SH-SY5Y (cell line): ENCODE data around the gene RALGAPA2.

ENCODE experiments used
- GATA2 ChIP-seq: IDR thresholded peaks from 2 replicates; pipeline ENCODE4 v1.6.1; 2011; ENCODE audit warnings: mild to moderate bottlenecking, low read depth, low read length
- GATA3 ChIP-seq: IDR thresholded peaks from 2 replicates; pipeline ENCODE4 v1.6.1; 2011; ENCODE audit warnings: low read depth, mild to moderate bottlenecking, low read length, moderate library complexity

Gene RALGAPA2

DNA sequence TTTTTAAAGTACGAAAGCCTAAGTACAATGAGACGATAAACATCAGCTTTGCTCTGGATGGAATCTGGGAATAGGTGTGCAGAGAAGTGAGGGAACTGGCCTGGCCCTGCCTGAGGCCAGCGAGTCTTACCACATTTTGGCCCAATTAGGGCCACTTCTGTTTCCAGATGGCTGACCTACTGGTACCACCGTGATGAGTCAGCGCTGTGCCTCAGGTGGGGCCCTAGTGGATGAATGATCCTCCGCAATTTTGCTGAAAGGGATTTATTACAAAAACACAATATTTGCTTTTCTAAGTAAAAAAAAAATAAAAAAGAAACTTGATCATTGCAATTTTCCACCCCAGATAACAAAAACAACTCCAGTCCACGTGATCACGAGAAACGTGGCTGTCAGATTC, 322.1 kb downstream of the RALGAPA2 start:
- TF ChIP-seq GATA2: no peak
- TF ChIP-seq GATA3: no peak

DNA sequence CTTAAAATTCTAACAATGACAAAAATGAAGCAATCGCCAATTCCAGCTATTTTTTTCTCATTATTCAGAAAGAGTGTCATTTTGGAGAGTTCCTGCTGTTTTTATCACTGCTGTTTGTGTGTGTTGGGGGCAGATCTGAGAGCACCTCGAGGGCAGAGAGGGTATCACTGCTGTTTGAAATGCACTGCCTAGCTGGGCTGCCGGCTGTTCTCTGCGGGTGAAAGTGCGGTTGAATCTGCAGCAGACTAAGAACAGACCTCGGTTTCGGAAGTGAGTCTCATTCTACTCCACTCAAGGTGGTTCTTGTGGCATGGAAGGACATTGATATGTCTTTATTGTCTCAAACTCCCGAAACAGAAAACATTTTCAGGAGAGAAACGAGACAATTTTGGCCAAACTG, 326.3 kb downstream of the RALGAPA2 start:
- TF ChIP-seq GATA3 (no peak), GATA2 (no peak)

DNA sequence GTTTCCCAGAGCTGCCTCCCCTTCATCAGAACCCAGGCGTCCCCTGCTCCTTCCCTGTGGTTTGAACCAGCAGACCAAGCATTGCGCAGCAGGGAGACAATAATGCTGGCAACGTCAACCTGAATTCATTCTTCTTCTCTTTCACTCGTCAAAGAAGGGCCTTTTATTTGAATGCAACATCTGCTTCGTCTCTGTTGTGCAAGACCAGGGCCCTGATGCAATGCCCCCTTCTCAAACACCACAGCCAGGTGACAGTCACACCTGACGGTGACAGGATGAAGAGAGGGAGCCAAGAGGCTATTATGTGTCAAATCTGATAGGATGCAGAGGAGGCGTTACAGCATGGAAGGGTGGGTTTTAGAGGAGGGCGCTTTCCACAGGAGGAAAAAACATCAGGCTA, 336.6 kb downstream of the RALGAPA2 start:
- TF ChIP-seq GATA3 (no peak), GATA2 (no peak)

DNA sequence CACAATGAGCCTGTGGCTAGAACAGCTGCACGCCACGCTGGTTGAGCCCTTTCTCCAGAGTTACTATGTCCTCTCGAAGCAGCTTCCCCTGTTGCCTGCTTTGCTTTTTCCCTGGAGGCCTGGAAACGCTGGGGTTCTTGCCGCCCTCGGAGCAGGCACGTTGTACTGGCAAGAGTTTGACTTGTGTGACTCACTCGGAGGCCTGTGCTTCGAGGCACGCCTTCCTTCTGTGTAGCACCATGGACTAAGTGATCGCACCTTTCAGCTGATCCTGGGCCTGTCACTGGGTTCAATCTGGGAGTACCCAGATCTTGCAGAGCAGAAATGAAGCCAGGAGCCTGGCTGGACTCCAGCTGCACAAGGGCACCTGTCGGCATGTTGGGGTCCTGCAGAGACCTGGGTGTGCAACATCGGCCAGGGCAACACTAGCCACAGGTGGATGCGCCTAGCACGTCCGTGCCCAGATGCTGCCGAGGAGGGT, 339.3 kb downstream of the RALGAPA2 start:
- no peak for TF ChIP-seq GATA2
- no peak for TF ChIP-seq GATA3

DNA sequence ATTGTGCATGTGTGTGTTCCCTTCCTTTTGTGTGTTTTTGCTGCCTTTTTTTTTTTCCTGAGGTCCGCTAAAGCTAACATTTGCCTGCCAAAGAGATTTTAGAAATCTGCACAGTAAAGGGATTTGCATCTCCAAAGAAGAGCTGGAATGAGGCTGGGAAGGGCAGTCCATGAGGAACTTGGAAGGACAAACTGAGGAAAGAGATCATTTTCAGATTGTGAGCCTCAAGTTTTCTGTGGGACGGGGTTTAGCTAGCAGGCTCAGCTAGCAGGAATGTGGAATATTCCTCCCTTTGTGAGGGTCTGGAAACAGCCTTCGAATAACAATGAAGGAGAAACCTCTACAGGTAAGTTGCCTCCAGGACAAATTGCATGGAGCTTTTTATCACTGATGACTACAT, 340.8 kb downstream of the RALGAPA2 start:
- no peak for TF ChIP-seq GATA2

DNA sequence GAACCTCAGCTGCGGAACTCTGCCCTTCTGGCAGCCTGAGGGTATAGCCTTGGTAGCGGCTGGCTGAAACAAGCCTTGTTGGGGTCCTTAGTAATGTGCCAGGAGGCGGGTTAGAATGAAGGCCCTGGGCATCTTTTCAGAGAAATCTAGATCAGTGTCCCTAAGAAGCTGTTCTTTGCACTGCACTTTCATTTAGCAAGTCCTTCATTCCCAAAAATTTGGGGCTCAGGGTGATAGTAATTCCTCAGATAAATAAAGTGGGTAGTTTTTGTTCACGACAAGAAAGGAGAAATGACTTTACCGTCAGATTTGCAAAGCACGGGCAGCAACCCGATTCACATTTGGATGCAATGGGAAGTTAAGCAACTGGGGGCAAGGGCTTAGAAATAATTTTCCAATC, 341.4 kb downstream of the RALGAPA2 start:
- TF ChIP-seq GATA3: no peak
- TF ChIP-seq GATA2: no peak

DNA sequence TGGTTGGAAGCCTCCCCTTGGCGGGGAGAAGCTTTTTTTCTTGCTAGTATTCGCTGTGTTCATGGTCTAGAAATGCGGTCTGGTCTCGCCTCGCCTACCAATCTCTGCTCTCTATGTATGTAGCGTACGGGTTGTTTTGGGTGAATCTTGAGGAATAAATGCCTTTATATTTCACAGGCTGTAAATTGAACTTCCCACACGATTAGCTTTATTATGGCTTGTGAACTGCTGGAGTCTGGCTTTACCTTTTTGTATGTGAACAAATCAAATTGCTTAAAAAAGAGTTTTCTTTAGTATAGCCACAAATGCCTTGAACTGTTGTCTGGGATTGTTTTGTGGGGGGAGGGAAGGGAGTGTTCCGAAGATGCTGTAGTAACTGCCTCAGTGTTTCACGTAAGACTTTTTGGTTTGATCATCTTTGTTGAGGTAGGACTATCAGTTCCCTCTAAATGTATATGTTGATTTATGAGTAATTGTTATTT, 342.3 kb downstream of the RALGAPA2 start:
- TF ChIP-seq GATA2 (no peak), GATA3 (no peak)

DNA sequence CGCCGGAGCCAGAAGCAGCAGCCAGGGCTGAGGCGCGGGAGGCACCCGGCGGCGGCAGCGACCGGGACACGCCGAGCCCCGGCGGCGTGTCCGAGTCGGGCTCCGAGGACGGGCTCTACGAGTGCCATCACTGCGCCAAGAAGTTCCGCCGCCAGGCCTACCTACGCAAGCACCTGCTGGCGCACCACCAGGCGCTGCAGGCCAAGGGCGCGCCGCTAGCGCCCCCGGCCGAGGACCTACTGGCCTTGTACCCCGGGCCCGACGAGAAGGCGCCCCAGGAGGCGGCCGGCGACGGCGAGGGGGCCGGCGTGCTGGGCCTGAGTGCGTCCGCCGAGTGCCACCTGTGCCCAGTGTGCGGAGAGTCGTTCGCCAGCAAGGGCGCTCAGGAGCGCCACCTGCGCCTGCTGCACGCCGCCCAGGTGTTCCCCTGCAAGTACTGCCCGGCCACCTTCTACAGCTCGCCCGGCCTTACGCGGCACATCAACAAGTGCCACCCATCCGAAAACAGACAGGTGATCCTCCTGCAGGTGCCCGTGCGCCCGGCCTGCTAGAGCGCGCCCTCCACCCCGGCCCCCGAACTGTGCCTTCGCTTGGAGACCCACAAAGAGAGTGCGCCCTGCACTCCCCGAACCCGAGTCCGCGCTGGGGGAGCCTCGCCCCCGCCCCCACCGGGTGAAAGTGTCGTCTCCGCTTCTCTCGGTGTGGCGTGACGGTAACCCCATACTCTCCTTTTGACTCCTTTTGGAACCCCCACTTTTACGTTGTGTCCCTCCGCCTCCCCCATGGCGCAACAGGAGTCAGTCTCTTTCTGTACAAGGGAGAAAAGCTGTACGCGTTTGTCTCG, 343.0 kb downstream of the RALGAPA2 start:
- TF ChIP-seq GATA3 (no peak), GATA2 (no peak)

DNA sequence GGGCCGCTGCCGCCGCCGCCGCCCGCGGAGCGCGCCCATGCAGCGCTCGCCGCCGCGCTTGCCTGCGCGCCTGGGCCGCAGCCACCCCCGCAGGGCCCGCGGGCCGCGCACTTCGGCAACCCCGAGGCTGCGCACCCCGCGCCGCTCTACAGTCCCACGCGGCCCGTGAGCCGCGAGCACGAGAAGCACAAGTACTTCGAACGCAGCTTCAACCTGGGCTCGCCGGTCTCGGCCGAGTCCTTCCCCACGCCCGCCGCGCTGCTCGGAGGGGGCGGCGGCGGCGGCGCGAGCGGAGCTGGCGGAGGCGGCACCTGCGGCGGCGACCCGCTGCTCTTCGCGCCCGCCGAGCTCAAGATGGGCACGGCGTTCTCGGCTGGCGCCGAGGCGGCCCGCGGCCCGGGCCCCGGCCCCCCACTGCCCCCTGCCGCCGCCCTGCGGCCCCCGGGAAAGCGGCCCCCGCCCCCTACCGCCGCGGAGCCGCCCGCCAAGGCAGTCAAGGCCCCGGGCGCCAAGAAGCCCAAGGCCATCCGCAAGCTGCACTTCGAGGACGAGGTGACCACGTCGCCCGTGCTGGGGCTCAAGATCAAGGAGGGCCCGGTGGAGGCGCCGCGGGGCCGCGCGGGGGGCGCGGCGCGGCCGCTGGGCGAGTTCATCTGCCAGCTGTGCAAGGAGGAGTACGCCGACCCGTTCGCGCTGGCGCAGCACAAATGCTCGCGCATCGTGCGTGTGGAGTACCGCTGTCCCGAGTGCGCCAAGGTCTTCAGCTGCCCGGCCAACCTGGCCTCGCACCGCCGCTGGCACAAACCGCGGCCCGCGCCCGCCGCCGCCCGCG, 343.8 kb downstream of the RALGAPA2 start:
- no peak for TF ChIP-seq GATA2
- TF ChIP-seq GATA3: no peak

DNA sequence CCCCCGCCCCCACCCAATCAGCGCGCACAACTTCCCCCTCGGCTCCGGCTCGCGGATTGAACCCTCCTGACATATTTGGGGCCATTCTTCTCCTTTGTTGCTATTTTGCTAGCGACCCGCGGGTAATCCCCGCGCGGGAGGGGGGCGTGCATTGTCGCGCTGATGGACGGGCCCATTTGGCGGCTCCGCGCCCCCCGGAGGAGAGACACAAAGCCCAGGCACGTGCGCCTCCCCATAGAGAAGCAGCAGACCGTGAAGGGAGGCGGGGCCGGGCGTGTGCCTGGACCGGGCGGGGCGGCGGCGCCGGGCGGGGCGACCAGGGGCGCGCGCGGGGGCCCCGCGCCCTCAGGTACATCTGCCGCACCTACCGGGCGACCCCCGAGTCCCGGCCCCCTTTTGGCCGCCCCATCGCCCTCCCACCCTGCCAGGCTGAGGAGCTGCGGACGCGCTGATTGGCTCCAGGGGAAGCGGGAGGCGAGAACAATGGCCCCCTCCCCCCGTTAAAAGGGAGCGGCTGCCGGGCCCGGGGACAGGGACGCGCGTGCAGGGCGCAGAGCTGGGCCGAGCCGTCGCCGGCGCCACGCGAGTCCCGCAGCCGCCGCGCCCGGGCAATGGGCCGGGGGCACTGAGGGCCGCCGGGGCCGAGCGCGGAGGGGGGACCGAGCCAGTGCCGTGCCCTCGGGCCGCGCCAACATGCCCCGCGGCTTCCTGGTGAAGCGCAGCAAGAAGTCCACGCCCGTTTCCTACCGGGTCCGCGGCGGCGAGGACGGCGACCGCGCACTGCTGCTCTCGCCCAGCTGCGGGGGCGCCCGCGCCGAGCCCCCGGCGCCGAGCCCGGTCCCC, 344.6 kb downstream of the RALGAPA2 start, which contains the start of gene INSM1:
Gene INSM1 (plus strand): TSS at position 530 of the 843 bp plus-strand sequence. CDS start 164 bp downstream, at position 694.
- TF ChIP-seq GATA2: no peak
- no peak for TF ChIP-seq GATA3

DNA sequence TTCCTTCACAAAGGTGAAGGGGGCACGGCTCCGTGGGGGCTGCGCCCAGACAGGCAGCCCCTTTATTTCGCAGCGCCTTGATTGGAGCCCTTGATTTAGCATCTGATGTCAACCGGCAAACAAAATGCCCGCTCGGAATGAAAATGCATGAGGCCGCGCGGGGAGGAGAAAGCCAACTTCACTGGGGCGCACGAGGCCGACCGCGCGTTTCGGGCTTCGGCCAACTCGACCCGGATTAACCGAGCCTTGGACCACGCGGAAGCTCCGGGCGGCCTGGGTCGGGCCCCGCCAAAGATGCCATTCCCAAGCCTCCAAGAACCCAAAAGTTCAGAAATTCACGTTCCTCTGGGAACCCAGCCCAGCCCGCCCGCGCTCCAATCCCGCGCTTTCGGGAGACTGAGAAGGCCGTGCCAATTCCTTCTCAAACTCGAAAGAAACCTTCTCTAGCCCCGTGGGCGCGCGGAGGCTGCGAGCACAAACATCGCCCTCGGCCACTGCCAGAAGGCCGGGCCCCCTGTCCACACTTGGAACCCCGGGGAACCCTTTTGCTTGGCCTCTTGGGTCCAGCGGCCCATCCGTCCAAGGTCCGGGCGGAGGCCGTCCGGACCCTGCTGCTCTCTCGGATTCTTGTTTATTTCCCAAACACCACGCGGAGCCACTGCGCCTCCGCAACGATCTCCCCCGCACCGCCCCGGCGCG, 345.4 kb downstream of the RALGAPA2 start:
- TF ChIP-seq GATA3 (no peak), GATA2 (no peak)

DNA sequence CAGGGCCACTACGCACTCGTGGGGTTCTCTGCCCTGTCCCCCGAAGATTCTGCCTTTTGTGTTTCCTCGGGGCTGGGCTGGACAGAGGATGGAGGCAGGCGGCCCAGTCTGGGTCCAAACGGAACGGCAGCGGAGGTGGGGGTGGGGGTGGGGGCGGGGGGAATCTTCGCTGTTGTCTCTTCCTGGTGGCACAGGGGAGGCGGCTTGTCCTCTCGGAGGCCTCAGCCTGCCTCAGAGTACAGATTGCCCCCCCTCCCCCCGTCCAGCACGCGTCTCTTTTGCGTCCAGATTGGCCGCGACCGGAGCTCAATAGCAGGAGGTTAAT, 345.9 kb downstream of the RALGAPA2 start:
- TF ChIP-seq GATA3 (no peak), GATA2 (no peak)

DNA sequence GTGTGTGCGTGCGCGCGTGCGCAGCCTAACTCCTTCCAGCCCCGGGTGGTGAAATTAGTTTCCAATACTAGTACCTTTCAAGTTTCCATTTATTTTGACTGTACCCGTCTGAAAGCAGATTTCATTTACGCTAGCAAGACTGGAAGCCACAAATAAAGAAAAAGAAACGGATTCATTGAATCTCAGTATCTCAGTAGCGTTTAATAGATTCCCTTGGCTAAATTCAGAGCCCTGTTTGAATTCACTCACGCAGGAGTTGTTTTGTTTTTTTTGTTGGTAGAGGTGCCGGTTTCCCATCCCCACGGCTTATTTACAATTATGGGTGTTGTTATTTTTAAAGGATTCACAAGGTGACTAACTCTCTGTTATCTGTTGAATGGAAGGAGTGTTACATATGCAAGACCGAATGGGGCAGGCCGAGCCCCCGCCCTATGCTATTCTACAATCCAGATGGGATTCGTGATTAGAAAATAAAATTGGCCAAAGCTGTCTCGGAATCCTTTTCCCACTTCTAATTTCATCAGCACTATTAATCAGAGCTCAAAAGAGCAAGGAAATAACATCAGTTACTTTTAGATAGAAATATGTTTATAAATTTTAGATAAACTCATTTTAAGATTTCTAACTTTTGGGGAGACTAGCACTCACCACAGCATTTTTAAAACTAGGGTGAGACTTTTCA, 346.8 kb downstream of the RALGAPA2 start:
- TF ChIP-seq GATA3 (no peak), GATA2 (no peak)
